ENCODE measurements around the gene ATP9A.

Gene ATP9A

GRCh38 chr20:51628533-51629398 is 139.4 kb downstream of the ATP9A start:
- peaks cover 31% of the 10 kb centered on the region for H3K4me1 Mint-ChIP-seq (ENCODE audit: low read depth)
- peaks cover 8% of the 10 kb centered on the region for H3K27me3 Mint-ChIP-seq (ENCODE audit: low read depth)
- peak overlapping the region; percentile 36 for H3K4me3 Mint-ChIP-seq
- no peaks in the 10 kb centered on the region for H3K9me3 Mint-ChIP-seq
- H3K27ac Mint-ChIP-seq, result peak overlapping the region; percentile 13
- H3K36me3 Mint-ChIP-seq (ENCODE audit: low read depth), result no peaks in the 10 kb centered on the region
- peak; percentile 32 for DNase-seq (ENCODE audit: low spot score)

- Mint-ChIP-seq H3K4me3 (no peak overlapping the region), H3K27me3 (ENCODE audit: low read depth) (peaks cover 3% of the 10 kb centered on the region), H3K9me3 (no peaks in the 10 kb centered on the region), H3K4me1 (ENCODE audit: low read depth) (peaks cover 29% of the 10 kb centered on the region), H3K36me3 (ENCODE audit: low read depth) (no peaks in the 10 kb centered on the region), H3K27ac (no peak overlapping the region)
- DNase-seq (ENCODE audit: low spot score), result no peak
Measured at GRCh38 chr20:51627586-51627985, 140.6 kb downstream of the ATP9A start.

- no peaks in the 10 kb centered on the region for H3K27me3 Mint-ChIP-seq (ENCODE audit: low read depth)
- H3K36me3 Mint-ChIP-seq (ENCODE audit: low read depth), result no peaks in the 10 kb centered on the region
- H3K27ac Mint-ChIP-seq, result no peak overlapping the region
- H3K4me1 Mint-ChIP-seq (ENCODE audit: low read depth), result peaks cover 13% of the 10 kb centered on the region
- DNase-seq (ENCODE audit: low spot score), result no peak
- no peaks in the 10 kb centered on the region for H3K9me3 Mint-ChIP-seq
- no peak overlapping the region for H3K4me3 Mint-ChIP-seq
Measured at GRCh38 chr20:51625105-51625504, 143.1 kb downstream of the ATP9A start.

GRCh38 chr20:51624157-51624731 is 143.9 kb downstream of the ATP9A start:
- H3K9me3 Mint-ChIP-seq, result no peaks in the 10 kb centered on the region
- no peak overlapping the region for H3K4me3 Mint-ChIP-seq
- H3K27me3 Mint-ChIP-seq (ENCODE audit: low read depth), result no peaks in the 10 kb centered on the region
- no peaks in the 10 kb centered on the region for H3K36me3 Mint-ChIP-seq (ENCODE audit: low read depth)
- H3K4me1 Mint-ChIP-seq (ENCODE audit: low read depth), result peaks cover 5% of the 10 kb centered on the region
- no peak overlapping the region for H3K27ac Mint-ChIP-seq
- DNase-seq (ENCODE audit: low spot score), result peak; percentile 44

- Mint-ChIP-seq H3K9me3 (no peaks in the 10 kb centered on the region), H3K27me3 (ENCODE audit: low read depth) (no peaks in the 10 kb centered on the region), H3K4me1 (ENCODE audit: low read depth) (no peaks in the 10 kb centered on the region), H3K27ac (no peak overlapping the region), H3K4me3 (no peak overlapping the region), H3K36me3 (ENCODE audit: low read depth) (no peaks in the 10 kb centered on the region)
- no peak for DNase-seq (ENCODE audit: low spot score)
Measured at GRCh38 chr20:51623255-51623654, 144.9 kb downstream of the ATP9A start.

- DNase-seq (ENCODE audit: low spot score), result no peak
- no peak overlapping the region for H3K27ac Mint-ChIP-seq
- H3K27me3 Mint-ChIP-seq (ENCODE audit: low read depth), result no peaks in the 10 kb centered on the region
- no peak overlapping the region for H3K4me3 Mint-ChIP-seq
- H3K9me3 Mint-ChIP-seq, result no peaks in the 10 kb centered on the region
- H3K4me1 Mint-ChIP-seq (ENCODE audit: low read depth), result no peaks in the 10 kb centered on the region
- H3K36me3 Mint-ChIP-seq (ENCODE audit: low read depth), result no peaks in the 10 kb centered on the region
Measured at GRCh38 chr20:51622004-51622874, 146.0 kb downstream of the ATP9A start.

GRCh38 chr20:51620432-51620831 is 147.8 kb downstream of the ATP9A start:
- no peak for DNase-seq (ENCODE audit: low spot score)
- no peaks in the 10 kb centered on the region for H3K27me3 Mint-ChIP-seq (ENCODE audit: low read depth)
- no peaks in the 10 kb centered on the region for H3K9me3 Mint-ChIP-seq
- H3K4me1 Mint-ChIP-seq (ENCODE audit: low read depth), result no peaks in the 10 kb centered on the region
- no peak overlapping the region for H3K4me3 Mint-ChIP-seq
- no peak overlapping the region for H3K27ac Mint-ChIP-seq
- H3K36me3 Mint-ChIP-seq (ENCODE audit: low read depth), result no peaks in the 10 kb centered on the region

- H3K9me3 Mint-ChIP-seq, result no peaks in the 10 kb centered on the region
- no peak overlapping the region for H3K4me3 Mint-ChIP-seq
- H3K36me3 Mint-ChIP-seq (ENCODE audit: low read depth), result no peaks in the 10 kb centered on the region
Measured at GRCh38 chr20:51616060-51616459, 152.1 kb downstream of the ATP9A start.

GRCh38 chr20:51614687-51615086 is 153.5 kb downstream of the ATP9A start:
- no peak for DNase-seq (ENCODE audit: low spot score)
- Mint-ChIP-seq H3K4me1 (ENCODE audit: low read depth) (peaks cover 2% of the 10 kb centered on the region), H3K27me3 (ENCODE audit: low read depth) (peaks cover 3% of the 10 kb centered on the region), H3K27ac (no peak overlapping the region), H3K9me3 (no peaks in the 10 kb centered on the region), H3K36me3 (ENCODE audit: low read depth) (no peaks in the 10 kb centered on the region), H3K4me3 (no peak overlapping the region)

More at GRCh38 chr20:51616060-51616459, 152.1 kb downstream of the ATP9A start:
- DNase-seq (ENCODE audit: low spot score), result no peak
- H3K27ac Mint-ChIP-seq, result no peak overlapping the region
- peaks cover 2% of the 10 kb centered on the region for H3K4me1 Mint-ChIP-seq (ENCODE audit: low read depth)
- H3K27me3 Mint-ChIP-seq (ENCODE audit: low read depth), result peaks cover 3% of the 10 kb centered on the region

- peaks cover 2% of the 10 kb centered on the region for H3K4me1 Mint-ChIP-seq (ENCODE audit: low read depth)
- no peak for DNase-seq (ENCODE audit: low spot score)
- H3K9me3 Mint-ChIP-seq, result no peaks in the 10 kb centered on the region
- peaks cover 3% of the 10 kb centered on the region for H3K27me3 Mint-ChIP-seq (ENCODE audit: low read depth)
- no peak overlapping the region for H3K27ac Mint-ChIP-seq
- H3K4me3 Mint-ChIP-seq, result no peak overlapping the region
- H3K36me3 Mint-ChIP-seq (ENCODE audit: low read depth), result no peaks in the 10 kb centered on the region
Measured at GRCh38 chr20:51613580-51613979, 154.6 kb downstream of the ATP9A start.

GRCh38 chr20:51612896-51613295 is 155.3 kb downstream of the ATP9A start:
- Mint-ChIP-seq H3K4me1 (ENCODE audit: low read depth) (peaks cover 2% of the 10 kb centered on the region), H3K9me3 (no peaks in the 10 kb centered on the region), H3K27ac (no peak overlapping the region), H3K27me3 (ENCODE audit: low read depth) (peaks cover 3% of the 10 kb centered on the region), H3K36me3 (ENCODE audit: low read depth) (no peaks in the 10 kb centered on the region), H3K4me3 (no peak overlapping the region)
- DNase-seq (ENCODE audit: low spot score), result no peak

- DNase-seq (ENCODE audit: low spot score), result no peak
- Mint-ChIP-seq H3K4me1 (ENCODE audit: low read depth) (peaks cover 2% of the 10 kb centered on the region), H3K36me3 (ENCODE audit: low read depth) (no peaks in the 10 kb centered on the region), H3K27ac (no peak overlapping the region), H3K9me3 (no peaks in the 10 kb centered on the region), H3K27me3 (ENCODE audit: low read depth) (peaks cover 3% of the 10 kb centered on the region), H3K4me3 (no peak overlapping the region)
Measured at GRCh38 chr20:51611625-51611890, 156.6 kb downstream of the ATP9A start.

- peaks cover 3% of the 10 kb centered on the region for H3K27me3 Mint-ChIP-seq (ENCODE audit: low read depth)
- DNase-seq (ENCODE audit: low spot score), result no peak
- no peaks in the 10 kb centered on the region for H3K36me3 Mint-ChIP-seq (ENCODE audit: low read depth)
- no peak overlapping the region for H3K4me3 Mint-ChIP-seq
- peaks cover 2% of the 10 kb centered on the region for H3K4me1 Mint-ChIP-seq (ENCODE audit: low read depth)
- H3K9me3 Mint-ChIP-seq, result no peaks in the 10 kb centered on the region
- H3K27ac Mint-ChIP-seq, result no peak overlapping the region
Measured at GRCh38 chr20:51610761-51611624, 157.2 kb downstream of the ATP9A start.
